Epithelial cell of esophagus (primary cell): ENCODE measurements around the gene USP48.

Experiments
- DNase-seq: peaks from one replicate; pipeline ENCODE4 v3.0.0; 2010; ENCODE audit warnings: low read depth
- H3K4me3 ChIP-seq: 2 replicates; pipeline ENCODE4 v1.5.1; 2011; ENCODE audit warnings: mild to moderate bottlenecking, low read length, control low read depth
- CTCF ChIP-seq: IDR thresholded peaks from 2 replicates; pipeline ENCODE4 v1.5.1; 2011; ENCODE audit warnings: low read depth, mild to moderate bottlenecking, low read length, control low read depth, inconsistent platforms; ENCODE audit not compliant: insufficient read depth; ENCODE audit errors: missing control alignments

The USP48 gene

GRCh38 chr1:21707891-21708290 lies 75.1 kb downstream of the USP48 start:
- no peak for DNase-seq
- TF ChIP-seq CTCF = no peak
- H3K4me3 ChIP-seq = no peak overlapping the region

- DNase-seq = no peak
- TF ChIP-seq CTCF = no peak
Observed at GRCh38 chr1:21707086-21707840, 75.7 kb downstream of the USP48 start.

DNA sequence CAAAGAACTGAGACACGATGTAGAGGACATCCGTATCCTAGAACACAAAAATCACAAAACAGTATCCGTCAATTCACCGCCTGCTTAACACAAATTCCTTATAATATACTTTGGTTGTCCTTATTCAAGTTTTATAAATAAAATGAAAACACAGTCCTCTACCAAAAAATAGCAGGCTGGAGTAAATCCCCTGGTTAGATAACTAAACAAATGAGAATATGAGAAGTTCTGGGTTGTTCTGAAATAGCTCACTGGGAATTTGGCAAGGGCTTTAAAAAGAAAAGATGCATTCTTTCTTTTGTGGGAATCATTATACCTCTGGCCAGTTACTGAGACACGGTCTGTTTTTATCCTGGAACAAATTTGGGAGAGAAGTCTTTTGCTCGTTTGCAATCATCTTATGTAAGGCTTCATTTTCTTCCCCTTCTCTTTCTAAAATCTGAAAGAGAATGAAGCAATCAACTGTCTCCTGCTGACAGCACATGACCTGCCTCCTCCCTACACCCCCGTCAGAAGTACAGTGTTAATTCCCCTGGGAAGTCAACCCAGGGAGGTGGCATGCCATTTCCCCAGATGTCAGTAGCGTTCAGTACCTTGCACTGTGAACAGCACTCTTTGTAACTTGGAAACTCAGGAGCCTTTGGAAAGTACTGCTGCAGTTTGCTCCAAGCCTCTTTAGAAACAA lies 76.7 kb downstream of the USP48 start:
- TF ChIP-seq CTCF = no peak
- DNase-seq = no peak
- no peak overlapping the region for H3K4me3 ChIP-seq

More at GRCh38 chr1:21707086-21707840, 75.7 kb downstream of the USP48 start:
- no peak overlapping the region for H3K4me3 ChIP-seq

GRCh38 chr1:21705303-21705980 lies 77.5 kb downstream of the USP48 start:
- no peak for DNase-seq
- no peak overlapping the region for H3K4me3 ChIP-seq
- no peak for TF ChIP-seq CTCF

GRCh38 chr1:21704145-21704544 lies 78.8 kb downstream of the USP48 start:
- H3K4me3 ChIP-seq = no peak overlapping the region
- DNase-seq = no peak
- TF ChIP-seq CTCF = no peak

DNA sequence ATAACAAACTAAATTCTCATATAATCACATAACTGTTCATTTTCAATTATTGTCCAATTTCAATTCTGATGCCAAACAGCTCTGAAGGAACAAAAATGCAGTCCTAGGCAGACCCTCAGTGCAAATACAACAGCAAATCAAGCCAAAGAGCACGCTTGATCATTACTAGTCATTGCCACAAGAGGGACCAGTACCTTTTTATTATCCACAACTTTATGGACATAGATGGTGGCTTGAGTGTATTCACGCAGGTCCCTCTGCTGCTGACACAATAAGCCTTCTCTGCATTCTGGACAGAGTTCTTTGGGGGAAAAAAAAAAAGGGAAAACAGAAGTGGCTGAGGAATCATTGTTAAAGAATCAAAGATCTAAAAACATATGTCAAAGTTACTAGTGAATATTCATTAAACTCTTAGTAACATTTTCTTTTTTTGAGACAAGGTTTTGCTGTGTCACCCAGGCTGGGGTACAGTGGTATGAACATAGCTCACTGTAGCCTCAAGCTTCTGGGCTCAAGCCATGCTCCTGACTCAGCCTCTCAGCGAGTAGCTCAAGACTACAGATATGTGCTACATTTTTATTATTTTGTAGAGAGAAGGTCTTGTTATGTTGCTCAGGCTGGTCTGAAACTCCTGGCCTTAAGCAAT lies 79.5 kb downstream of the USP48 start:
- no peak overlapping the region for H3K4me3 ChIP-seq
- TF ChIP-seq CTCF = peak; percentile 54
- DNase-seq = peak; percentile 35
